PFSK-1 (cell line): ENCODE data around the gene RYR2.

ENCODE experiments used
- FOXP2 ChIP-seq: optimal IDR thresholded peaks from 2 replicates; pipeline ENCODE3; 2011; ENCODE audit warnings: borderline replicate concordance, control low read depth, inconsistent platforms; ENCODE audit not compliant: insufficient read depth; ENCODE audit errors: extremely low read length, extremely low read depth
- POLR2AphosphoS5 ChIP-seq: IDR thresholded peaks from 2 replicates; pipeline ENCODE4 v1.6.1; 2012; ENCODE audit warnings: low read depth, mild to moderate bottlenecking, control low read depth, low read length, moderate library complexity
- SIN3A ChIP-seq: IDR thresholded peaks from 2 replicates; pipeline ENCODE4 v1.6.1; 2012; ENCODE audit warnings: mild to moderate bottlenecking, low read length, moderate library complexity, borderline replicate concordance; ENCODE audit not compliant: insufficient read depth
- TAF1 ChIP-seq: IDR thresholded peaks from 2 replicates; pipeline ENCODE4 v1.6.1; 2012; ENCODE audit warnings: low read length, control low read depth, borderline replicate concordance; ENCODE audit not compliant: insufficient read depth
- TF ChIP-seq, protein P1 (sequence below), 2 experiments: IDR thresholded peaks; 2 replicates each; pipeline versions ENCODE4 v1.6.1 to v1.8.0; 2011 to 2012; ENCODE audit warnings: low read depth in 2 of 2, low read length in 2 of 2, control low read depth in 1 of 2, inconsistent platforms in 1 of 2, mild to moderate bottlenecking in 1 of 2, moderate library complexity in 1 of 2; ENCODE audit not compliant: insufficient read depth in 1 of 2

Gene RYR2

DNA sequence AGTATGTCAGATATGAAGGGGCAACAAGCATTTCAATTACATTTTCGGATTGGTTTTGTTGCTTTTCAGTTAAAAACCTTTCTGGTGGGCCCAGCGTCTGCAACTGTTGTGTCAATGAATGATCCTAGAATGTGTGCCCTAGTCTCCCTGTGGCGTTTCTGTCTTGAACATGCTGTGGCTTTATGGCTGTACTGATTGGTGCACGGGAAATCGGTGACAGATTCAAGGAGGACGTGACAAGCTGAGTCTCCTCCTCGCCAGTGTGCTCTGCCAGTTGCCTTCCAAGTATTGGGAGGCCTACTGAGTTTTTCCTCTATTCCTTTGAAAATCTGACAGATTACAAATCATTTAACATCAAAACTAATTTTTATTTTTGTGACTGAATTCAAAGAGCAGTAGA is 721.2 kb downstream of the RYR2 start:
- TF ChIP-seq POLR2AphosphoS5, result no peak
- no peak for TF ChIP-seq TAF1
- TF ChIP-seq, protein P1, sequence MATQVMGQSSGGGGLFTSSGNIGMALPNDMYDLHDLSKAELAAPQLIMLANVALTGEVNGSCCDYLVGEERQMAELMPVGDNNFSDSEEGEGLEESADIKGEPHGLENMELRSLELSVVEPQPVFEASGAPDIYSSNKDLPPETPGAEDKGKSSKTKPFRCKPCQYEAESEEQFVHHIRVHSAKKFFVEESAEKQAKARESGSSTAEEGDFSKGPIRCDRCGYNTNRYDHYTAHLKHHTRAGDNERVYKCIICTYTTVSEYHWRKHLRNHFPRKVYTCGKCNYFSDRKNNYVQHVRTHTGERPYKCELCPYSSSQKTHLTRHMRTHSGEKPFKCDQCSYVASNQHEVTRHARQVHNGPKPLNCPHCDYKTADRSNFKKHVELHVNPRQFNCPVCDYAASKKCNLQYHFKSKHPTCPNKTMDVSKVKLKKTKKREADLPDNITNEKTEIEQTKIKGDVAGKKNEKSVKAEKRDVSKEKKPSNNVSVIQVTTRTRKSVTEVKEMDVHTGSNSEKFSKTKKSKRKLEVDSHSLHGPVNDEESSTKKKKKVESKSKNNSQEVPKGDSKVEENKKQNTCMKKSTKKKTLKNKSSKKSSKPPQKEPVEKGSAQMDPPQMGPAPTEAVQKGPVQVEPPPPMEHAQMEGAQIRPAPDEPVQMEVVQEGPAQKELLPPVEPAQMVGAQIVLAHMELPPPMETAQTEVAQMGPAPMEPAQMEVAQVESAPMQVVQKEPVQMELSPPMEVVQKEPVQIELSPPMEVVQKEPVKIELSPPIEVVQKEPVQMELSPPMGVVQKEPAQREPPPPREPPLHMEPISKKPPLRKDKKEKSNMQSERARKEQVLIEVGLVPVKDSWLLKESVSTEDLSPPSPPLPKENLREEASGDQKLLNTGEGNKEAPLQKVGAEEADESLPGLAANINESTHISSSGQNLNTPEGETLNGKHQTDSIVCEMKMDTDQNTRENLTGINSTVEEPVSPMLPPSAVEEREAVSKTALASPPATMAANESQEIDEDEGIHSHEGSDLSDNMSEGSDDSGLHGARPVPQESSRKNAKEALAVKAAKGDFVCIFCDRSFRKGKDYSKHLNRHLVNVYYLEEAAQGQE (IDR thresholded peaks at IDR 0.05; ENCODE audit: insufficient read depth in 1 of 2, low read depth in 2 of 2, low read length in 2 of 2), result no peak
- TF ChIP-seq FOXP2, result no peak
- TF ChIP-seq SIN3A, result no peak

DNA sequence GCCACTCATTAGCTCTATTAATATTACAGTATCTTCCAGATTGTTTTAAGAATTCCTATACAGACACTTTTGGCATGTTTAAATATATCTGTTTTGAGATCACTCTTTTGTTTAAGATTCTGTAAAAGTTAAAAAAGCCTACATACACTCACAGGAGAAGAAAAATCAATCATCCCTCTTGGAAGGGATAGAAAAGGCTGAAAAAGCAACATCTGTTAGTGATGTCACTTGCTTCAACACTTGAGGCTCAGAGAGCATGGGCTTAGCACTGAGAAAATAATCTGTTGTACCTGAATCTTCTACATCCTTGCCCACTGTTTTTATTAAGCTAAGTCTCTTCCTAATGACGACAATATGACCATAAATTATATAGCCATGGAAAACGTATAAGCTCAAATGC is 721.8 kb downstream of the RYR2 start:
- TF ChIP-seq POLR2AphosphoS5, result no peak

DNA sequence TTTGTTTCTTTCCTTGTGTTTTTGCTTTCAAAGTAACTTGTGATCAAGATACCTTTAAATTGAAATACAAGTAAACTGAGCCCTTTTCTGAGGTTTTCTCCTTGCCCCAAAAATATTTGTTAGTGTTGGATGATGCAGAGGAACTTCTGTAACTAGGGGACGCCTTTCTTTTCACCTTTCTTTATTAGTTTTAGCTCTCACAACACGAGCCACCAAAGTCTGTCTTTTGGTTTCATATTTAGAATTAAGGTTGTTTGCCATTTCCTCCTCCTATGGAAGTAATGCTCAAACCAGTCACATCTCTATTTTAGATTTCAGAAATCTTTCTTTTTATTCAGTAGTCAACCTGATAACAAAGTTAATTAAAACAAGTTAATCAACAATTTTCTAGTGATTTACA is 727.9 kb downstream of the RYR2 start:
- TF ChIP-seq FOXP2 (no peak), POLR2AphosphoS5 (no peak), TAF1 (no peak), SIN3A (no peak)
- TF ChIP-seq, protein P1 (IDR thresholded peaks at IDR 0.05; ENCODE audit: insufficient read depth in 1 of 2, low read depth in 2 of 2, low read length in 2 of 2), result no peak

DNA sequence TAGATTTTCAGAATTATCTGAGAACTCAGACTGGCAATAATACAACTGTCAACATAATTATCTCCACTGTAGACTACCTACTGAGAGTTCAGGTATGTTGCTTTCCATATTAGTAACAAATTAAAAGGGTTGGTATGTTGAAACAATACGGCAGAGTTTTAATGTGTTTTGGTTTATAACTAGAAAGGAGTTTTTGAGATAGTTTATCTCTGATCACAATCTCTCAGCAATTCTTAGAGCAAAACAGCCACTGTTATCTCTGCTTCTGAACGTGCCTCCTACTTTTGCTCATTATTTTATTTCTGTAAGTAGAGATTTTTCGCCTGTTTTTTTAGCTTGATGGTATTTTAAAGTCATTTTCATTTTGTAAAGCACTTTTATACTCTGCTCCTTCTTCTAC is 730.0 kb downstream of the RYR2 start:
- TF ChIP-seq FOXP2 (no peak), SIN3A (no peak), TAF1 (no peak), POLR2AphosphoS5 (no peak)
- TF ChIP-seq, protein P1 (IDR thresholded peaks at IDR 0.05; ENCODE audit: insufficient read depth in 1 of 2, low read depth in 2 of 2, low read length in 2 of 2), result no peak

DNA sequence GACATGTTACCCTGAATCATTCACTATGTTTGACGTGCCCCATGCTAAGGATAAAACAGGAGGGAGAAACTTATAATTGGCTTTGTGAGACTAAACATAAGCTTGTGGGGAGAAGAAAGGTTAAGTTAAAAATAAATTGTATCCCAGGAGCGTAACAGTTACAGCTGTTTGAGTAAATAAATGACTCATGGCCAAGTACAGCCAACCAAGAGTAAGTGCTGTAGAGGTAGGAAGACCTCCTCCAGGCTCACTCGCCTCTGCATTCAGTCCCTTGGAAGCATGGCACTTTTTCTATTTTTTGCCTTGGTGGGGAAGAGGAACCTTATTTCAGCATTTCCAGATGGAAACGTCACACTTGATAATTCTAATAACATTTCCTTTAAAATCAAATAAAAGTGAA is 732.3 kb downstream of the RYR2 start:
- TF ChIP-seq, protein P1 (IDR thresholded peaks at IDR 0.05; ENCODE audit: insufficient read depth in 1 of 2, low read depth in 2 of 2, low read length in 2 of 2), result no peak
- no peak for TF ChIP-seq POLR2AphosphoS5
- TF ChIP-seq SIN3A, result no peak
- TF ChIP-seq TAF1, result no peak
- no peak for TF ChIP-seq FOXP2
